Fibroblast of lung (primary cell): ENCODE measurements around the gene ROR2. TPM values are rescaled to one million over a fixed set of nuclear protein-coding genes. Genes with fewer than 3 reads are reported as not detected.

Source experiments
- DNase-seq, 2 donors: peaks; one replicate each; pipeline versions ENCODE4 v3.0.0 to v3.0.0-alpha.2; 2010; ENCODE audit warnings: low read depth in 2 of 2
- H2AFZ ChIP-seq: 2 replicates; pipeline ENCODE4 v1.5.1; 2012; ENCODE audit warnings: low read length, control low read depth, inconsistent platforms
- H3K27ac ChIP-seq: 2 replicates; pipeline ENCODE4 v1.5.1; 2011; ENCODE audit warnings: low read length, control low read depth; ENCODE audit not compliant: insufficient read depth
- H3K27me3 ChIP-seq: 2 replicates; pipeline ENCODE4 v1.5.1; 2011; ENCODE audit warnings: mild to moderate bottlenecking, low read length; ENCODE audit not compliant: control insufficient read depth, insufficient read depth
- H3K36me3 ChIP-seq: 2 replicates; pipeline ENCODE4 v1.5.1; 2011; ENCODE audit warnings: low read length; ENCODE audit not compliant: control insufficient read depth, insufficient read depth
- H3K4me1 ChIP-seq: 2 replicates; pipeline ENCODE4 v1.5.1; 2011; ENCODE audit warnings: low read length; ENCODE audit not compliant: control insufficient read depth, insufficient read depth; ENCODE audit errors: extremely low read depth
- H3K4me2 ChIP-seq: 2 replicates; pipeline ENCODE4 v1.5.1; 2011; ENCODE audit warnings: low read length, control low read depth; ENCODE audit not compliant: insufficient read depth; ENCODE audit errors: extremely low read depth
- H3K4me3 ChIP-seq, 4 experiments: fragments of 200-600 bp in 1 of 4; sonication (generic) in 1 of 4; replicated peaks in 1 of 4; 2 replicates each; pipeline ENCODE4 v1.5.1; 2011 to 2016; ENCODE audit warnings: low read length in 4 of 4, low read depth in 3 of 4, mild to moderate bottlenecking in 3 of 4, control low read depth in 2 of 4, inconsistent platforms in 1 of 4, mixed read lengths in 1 of 4; ENCODE audit not compliant: insufficient read depth in 1 of 4; ENCODE audit errors: control extremely low read depth in 1 of 4
- H3K79me2 ChIP-seq: 2 replicates; pipeline ENCODE4 v1.5.1; 2012; ENCODE audit warnings: mild to moderate bottlenecking, low read length, inconsistent platforms; ENCODE audit not compliant: control insufficient read depth, insufficient read depth
- H3K9ac ChIP-seq: 2 replicates; pipeline ENCODE4 v1.5.1; 2011; ENCODE audit warnings: mild to moderate bottlenecking, low read length, control low read depth; ENCODE audit not compliant: insufficient read depth
- H3K9me3 ChIP-seq: 2 replicates; pipeline ENCODE4 v1.5.1; 2012; ENCODE audit warnings: low read depth, low read length; ENCODE audit not compliant: control insufficient read depth, insufficient read depth
- H4K20me1 ChIP-seq: 2 replicates; pipeline ENCODE4 v1.5.1; 2011; ENCODE audit warnings: low read length; ENCODE audit not compliant: control insufficient read depth, insufficient read depth; ENCODE audit errors: extremely low read depth
- EZH2 ChIP-seq: IDR thresholded peaks from 2 replicates; pipeline ENCODE4 v1.5.1; 2012; ENCODE audit warnings: low read length, control low read depth, mild to moderate bottlenecking; ENCODE audit errors: missing control alignments
- polyA plus RNA-seq, 2 donors: library from polyadenylated mRNA; depleted of rRNA in 1 of 2; stranded (reverse) in 1 of 2; unstranded in 1 of 2; fragments of >200 nt; gene quantifications; 2 replicates each; pipeline ENCODE4 v1.2.1, GENCODE V29; 2011 to 2012; ENCODE audit warnings: missing spikeins in 1 of 2
- total RNA-seq: library from RNA; depleted of rRNA; stranded (reverse); fragments of >200 nt; gene quantifications from 2 replicates; pipeline ENCODE4 v1.2.1, GENCODE V29; 2014
- TF ChIP-seq, protein P1 (sequence below), 2 donors: IDR thresholded peaks in 1 of 2; conservative IDR thresholded peaks in 1 of 2; 1 replicate in 1 of 2; 2 replicates in 1 of 2; pipeline ENCODE4 v1.5.1; 2011 to 2012; ENCODE audit warnings: low read length in 2 of 2, control low read depth in 1 of 2, inconsistent platforms in 1 of 2, low read depth in 1 of 2, mild to moderate bottlenecking in 1 of 2

ROR2 gene
- total and polyA plus RNA-seq, 2 donors (not counting 1 experiment from before 2014, with no cell fraction given), result 2.3 to 27.9 TPM

DNA sequence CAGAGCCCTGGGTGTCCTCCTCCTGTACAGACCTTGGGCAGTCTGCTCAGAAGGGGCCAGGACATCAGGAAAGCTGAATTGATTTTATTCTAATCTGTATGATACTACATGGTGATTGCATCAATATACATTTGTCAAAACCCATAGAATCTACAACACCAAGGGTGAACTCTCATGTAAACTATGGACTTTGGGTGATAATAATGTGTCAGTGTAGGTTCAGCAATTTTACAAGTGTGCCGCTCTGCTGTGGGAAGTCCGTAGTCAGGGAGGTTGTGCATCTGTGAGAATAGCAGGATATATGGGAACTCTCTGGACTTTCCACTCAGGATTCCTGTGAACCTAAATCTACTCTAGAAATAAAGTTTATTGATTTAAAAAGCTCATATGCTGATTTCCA is 371.1 kb downstream of the ROR2 start:
- Histone ChIP-seq H3K36me3 (no peaks in the 10 kb centered on the region), H3K9ac (no peak overlapping the region), H2AFZ (no peak overlapping the region), H3K4me1 (no peaks in the 10 kb centered on the region), H3K79me2 (no peaks in the 10 kb centered on the region), H3K9me3 (no peaks in the 10 kb centered on the region), H4K20me1 (no peaks in the 10 kb centered on the region), H3K4me2 (no peak overlapping the region), H3K4me3 (no peak overlapping the region), H3K27ac (no peak overlapping the region), H3K27me3 (peaks cover 3% of the 10 kb centered on the region)
- no peak for DNase-seq
- TF ChIP-seq EZH2, result no peak
- TF ChIP-seq, protein P1, sequence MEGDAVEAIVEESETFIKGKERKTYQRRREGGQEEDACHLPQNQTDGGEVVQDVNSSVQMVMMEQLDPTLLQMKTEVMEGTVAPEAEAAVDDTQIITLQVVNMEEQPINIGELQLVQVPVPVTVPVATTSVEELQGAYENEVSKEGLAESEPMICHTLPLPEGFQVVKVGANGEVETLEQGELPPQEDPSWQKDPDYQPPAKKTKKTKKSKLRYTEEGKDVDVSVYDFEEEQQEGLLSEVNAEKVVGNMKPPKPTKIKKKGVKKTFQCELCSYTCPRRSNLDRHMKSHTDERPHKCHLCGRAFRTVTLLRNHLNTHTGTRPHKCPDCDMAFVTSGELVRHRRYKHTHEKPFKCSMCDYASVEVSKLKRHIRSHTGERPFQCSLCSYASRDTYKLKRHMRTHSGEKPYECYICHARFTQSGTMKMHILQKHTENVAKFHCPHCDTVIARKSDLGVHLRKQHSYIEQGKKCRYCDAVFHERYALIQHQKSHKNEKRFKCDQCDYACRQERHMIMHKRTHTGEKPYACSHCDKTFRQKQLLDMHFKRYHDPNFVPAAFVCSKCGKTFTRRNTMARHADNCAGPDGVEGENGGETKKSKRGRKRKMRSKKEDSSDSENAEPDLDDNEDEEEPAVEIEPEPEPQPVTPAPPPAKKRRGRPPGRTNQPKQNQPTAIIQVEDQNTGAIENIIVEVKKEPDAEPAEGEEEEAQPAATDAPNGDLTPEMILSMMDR (conservative IDR thresholded peaks at IDR 0.05 in 1 of 2, IDR thresholded peaks at IDR 0.05 in 1 of 2; ENCODE audit: low read depth in 1 of 2, low read length in 2 of 2), result no peak

DNA sequence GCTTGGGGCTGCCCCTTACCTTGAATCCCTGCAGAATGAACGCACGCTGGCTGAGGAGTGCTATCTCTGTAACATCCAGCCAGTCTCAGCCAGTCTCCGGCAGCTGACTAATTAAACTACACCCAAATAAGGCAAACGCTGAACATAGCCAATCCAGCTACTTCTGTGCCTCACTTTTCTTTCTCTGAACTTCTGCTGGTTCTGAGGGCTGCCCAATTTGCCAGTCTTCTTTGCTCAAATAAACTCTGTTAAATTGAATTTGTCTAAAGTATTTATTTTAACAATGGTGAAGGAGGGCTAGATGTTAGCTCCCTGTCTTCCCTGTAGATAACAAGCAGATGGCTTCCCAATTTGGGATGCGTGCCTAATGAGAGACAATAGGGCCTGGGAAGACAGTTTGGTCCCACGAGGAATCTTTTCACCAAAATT is 372.4 kb downstream of the ROR2 start:
- DNase-seq, result peak in 1 of 2 donors; percentile 26
- Histone ChIP-seq H4K20me1 (no peaks in the 10 kb centered on the region), H3K27ac (no peak overlapping the region), H2AFZ (no peak overlapping the region), H3K36me3 (no peaks in the 10 kb centered on the region), H3K9ac (no peak overlapping the region), H3K79me2 (no peaks in the 10 kb centered on the region), H3K4me1 (no peaks in the 10 kb centered on the region), H3K27me3 (peaks cover 7% of the 10 kb centered on the region), H3K4me3 (no peak overlapping the region), H3K9me3 (no peaks in the 10 kb centered on the region), H3K4me2 (no peak overlapping the region)
- TF ChIP-seq, protein P1 (conservative IDR thresholded peaks at IDR 0.05 in 1 of 2, IDR thresholded peaks at IDR 0.05 in 1 of 2; ENCODE audit: low read depth in 1 of 2, low read length in 2 of 2), result no peak
- TF ChIP-seq EZH2, result no peak

DNA sequence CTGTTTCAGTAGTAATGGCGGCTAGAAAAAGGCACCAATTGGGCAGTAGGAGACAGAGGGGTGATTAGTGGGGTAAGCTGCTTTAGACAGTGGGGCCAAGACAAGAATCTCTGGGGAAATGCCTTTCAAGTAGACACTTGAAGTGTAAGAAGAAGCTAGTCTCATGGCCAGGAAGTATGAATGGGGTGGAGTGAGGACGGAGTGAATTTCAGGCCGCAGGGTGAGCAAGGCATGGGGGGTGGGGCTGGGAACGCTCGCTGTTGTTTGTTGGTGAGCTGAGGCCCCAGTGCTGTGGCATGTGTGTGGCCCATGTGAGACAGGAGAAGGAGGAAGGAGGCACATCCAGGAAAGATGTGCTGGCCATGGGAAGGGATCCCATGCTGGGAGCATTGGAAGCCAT is 377.2 kb downstream of the ROR2 start:
- TF ChIP-seq, protein P1 (conservative IDR thresholded peaks at IDR 0.05 in 1 of 2, IDR thresholded peaks at IDR 0.05 in 1 of 2; ENCODE audit: low read depth in 1 of 2, low read length in 2 of 2), result no peak
- TF ChIP-seq EZH2, result no peak
- Histone ChIP-seq H3K9me3 (no peaks in the 10 kb centered on the region), H3K4me2 (no peak overlapping the region), H3K4me3 (no peak overlapping the region), H3K27ac (no peak overlapping the region), H3K27me3 (peaks cover 8% of the 10 kb centered on the region), H4K20me1 (no peaks in the 10 kb centered on the region), H3K79me2 (no peaks in the 10 kb centered on the region), H3K4me1 (no peaks in the 10 kb centered on the region), H3K36me3 (no peaks in the 10 kb centered on the region), H2AFZ (no peak overlapping the region), H3K9ac (no peak overlapping the region)
- DNase-seq, result no peak
